ENCODE results near the gene POLN. TPM values are rescaled to one million over a fixed set of nuclear protein-coding genes. Genes with fewer than 3 reads are reported as not detected.
"Not testable (repeated sequence)": the region's sequence is repeated elsewhere in the genome, so short reads cannot be mapped to it uniquely, and the experiment has no call there.

POLN gene
- total and polyA plus RNA-seq, 2 donors, result 1.1 to 2.9 TPM

- no peak for DNase-seq (ENCODE audit: low read depth in 6 of 9, low spot score in 9 of 9)
- H3K27ac ChIP-seq (ENCODE audit: low read depth in 1 of 2, low read length in 1 of 2), result no peak overlapping the region
- H3K4me3 ChIP-seq (ENCODE audit: low read length in 2 of 2), result no peak overlapping the region
- 98% methylated on average over 30 of the region's 30 CpGs for WGBS
- no peaks in the 10 kb centered on the region for H3K36me3 ChIP-seq (ENCODE audit: control insufficient read depth in 2 of 2, insufficient read depth in 2 of 2, low read length in 1 of 2)
- H3K4me1 ChIP-seq (ENCODE audit: control insufficient read depth in 2 of 2, insufficient read depth in 2 of 2, low read length in 2 of 2), result peaks cover 14 to 30% of the 10 kb centered on the region in 2 donors
- H3K27me3 ChIP-seq (ENCODE audit: control insufficient read depth in 2 of 2, insufficient read depth in 1 of 2, low read length in 1 of 2), result no peaks in the 10 kb centered on the region
- peaks cover 0 to 3% of the 10 kb centered on the region in 2 donors for H3K9me3 ChIP-seq (ENCODE audit: control insufficient read depth in 2 of 2, insufficient read depth in 1 of 2, low read length in 1 of 2)
Observed at GRCh38 chr4:2276581-2277325, 34.8 kb upstream of the POLN start.

GRCh38 chr4:2275546-2276251 lies 33.8 kb upstream of the POLN start:
- Histone ChIP-seq H3K27ac (ENCODE audit: low read depth in 1 of 2, low read length in 1 of 2) (no peak overlapping the region), H3K36me3 (ENCODE audit: control insufficient read depth in 2 of 2, insufficient read depth in 2 of 2, low read length in 1 of 2) (no peaks in the 10 kb centered on the region), H3K4me3 (ENCODE audit: low read length in 2 of 2) (no peak overlapping the region), H3K27me3 (ENCODE audit: control insufficient read depth in 2 of 2, insufficient read depth in 1 of 2, low read length in 1 of 2) (no peaks in the 10 kb centered on the region), H3K4me1 (ENCODE audit: control insufficient read depth in 2 of 2, insufficient read depth in 2 of 2, low read length in 2 of 2) (peaks cover 3 to 19% of the 10 kb centered on the region in 2 donors), H3K9me3 (ENCODE audit: control insufficient read depth in 2 of 2, insufficient read depth in 1 of 2, low read length in 1 of 2) (no peaks in the 10 kb centered on the region)
- no peak for DNase-seq (ENCODE audit: low read depth in 6 of 9, low spot score in 9 of 9)
- 97% methylated on average over 44 of the region's 44 CpGs for WGBS

GRCh38 chr4:2275044-2275397 lies 33.1 kb upstream of the POLN start:
- WGBS, result 98% methylated on average over 10 of the region's 10 CpGs
- H3K36me3 ChIP-seq (ENCODE audit: control insufficient read depth in 2 of 2, insufficient read depth in 2 of 2, low read length in 1 of 2); H3K27ac ChIP-seq (ENCODE audit: low read depth in 1 of 2, low read length in 1 of 2); DNase-seq (ENCODE audit: low read depth in 6 of 9, low spot score in 9 of 9); H3K4me3 ChIP-seq (ENCODE audit: low read length in 2 of 2); H3K9me3 ChIP-seq (ENCODE audit: control insufficient read depth in 2 of 2, insufficient read depth in 1 of 2, low read length in 1 of 2); H3K27me3 ChIP-seq (ENCODE audit: control insufficient read depth in 2 of 2, insufficient read depth in 1 of 2, low read length in 1 of 2): not testable (repeated sequence)
- peaks cover 2 to 12% of the 10 kb centered on the region in 2 donors for H3K4me1 ChIP-seq (ENCODE audit: control insufficient read depth in 2 of 2, insufficient read depth in 2 of 2, low read length in 2 of 2)

GRCh38 chr4:2274320-2275043 lies 32.6 kb upstream of the POLN start:
- WGBS, result 96% methylated on average over 21 of the region's 21 CpGs
- no peak overlapping the region for H3K27ac ChIP-seq (ENCODE audit: low read depth in 1 of 2, low read length in 1 of 2)
- H3K4me3 ChIP-seq (ENCODE audit: low read length in 2 of 2), result no peak overlapping the region
- no peak for DNase-seq (ENCODE audit: low read depth in 6 of 9, low spot score in 9 of 9)
- no peaks in the 10 kb centered on the region for H3K9me3 ChIP-seq (ENCODE audit: control insufficient read depth in 2 of 2, insufficient read depth in 1 of 2, low read length in 1 of 2)
- no peaks in the 10 kb centered on the region for H3K36me3 ChIP-seq (ENCODE audit: control insufficient read depth in 2 of 2, insufficient read depth in 2 of 2, low read length in 1 of 2)
- H3K27me3 ChIP-seq (ENCODE audit: control insufficient read depth in 2 of 2, insufficient read depth in 1 of 2, low read length in 1 of 2), result no peaks in the 10 kb centered on the region
- peaks cover 0 to 12% of the 10 kb centered on the region in 2 donors for H3K4me1 ChIP-seq (ENCODE audit: control insufficient read depth in 2 of 2, insufficient read depth in 2 of 2, low read length in 2 of 2)

- DNase-seq (ENCODE audit: low read depth in 6 of 9, low spot score in 9 of 9), result no peak
- Histone ChIP-seq H3K4me1 (ENCODE audit: control insufficient read depth in 2 of 2, insufficient read depth in 2 of 2, low read length in 2 of 2) (peaks cover 0 to 12% of the 10 kb centered on the region in 2 donors), H3K27me3 (ENCODE audit: control insufficient read depth in 2 of 2, insufficient read depth in 1 of 2, low read length in 1 of 2) (peaks cover 0 to 3% of the 10 kb centered on the region in 2 donors), H3K9me3 (ENCODE audit: control insufficient read depth in 2 of 2, insufficient read depth in 1 of 2, low read length in 1 of 2) (no peaks in the 10 kb centered on the region), H3K4me3 (ENCODE audit: low read length in 2 of 2) (no peak overlapping the region), H3K27ac (ENCODE audit: low read depth in 1 of 2, low read length in 1 of 2) (no peak overlapping the region), H3K36me3 (ENCODE audit: control insufficient read depth in 2 of 2, insufficient read depth in 2 of 2, low read length in 1 of 2) (no peaks in the 10 kb centered on the region)
- WGBS, result 93% methylated on average over 24 of the region's 24 CpGs
Observed at GRCh38 chr4:2273657-2274319, 31.9 kb upstream of the POLN start.

- Histone ChIP-seq H3K27me3 (ENCODE audit: control insufficient read depth in 2 of 2, insufficient read depth in 1 of 2, low read length in 1 of 2) (peaks cover 0 to 3% of the 10 kb centered on the region in 2 donors), H3K4me3 (ENCODE audit: low read length in 2 of 2) (no peak overlapping the region), H3K4me1 (ENCODE audit: control insufficient read depth in 2 of 2, insufficient read depth in 2 of 2, low read length in 2 of 2) (peaks cover 0 to 12% of the 10 kb centered on the region in 2 donors), H3K36me3 (ENCODE audit: control insufficient read depth in 2 of 2, insufficient read depth in 2 of 2, low read length in 1 of 2) (no peaks in the 10 kb centered on the region), H3K9me3 (ENCODE audit: control insufficient read depth in 2 of 2, insufficient read depth in 1 of 2, low read length in 1 of 2) (no peaks in the 10 kb centered on the region), H3K27ac (ENCODE audit: low read depth in 1 of 2, low read length in 1 of 2) (no peak overlapping the region)
- no peak for DNase-seq (ENCODE audit: low read depth in 6 of 9, low spot score in 9 of 9)
- WGBS, result 85% methylated on average over 15 of the region's 15 CpGs
Observed at GRCh38 chr4:2273221-2273620, 31.3 kb upstream of the POLN start.

- DNase-seq (ENCODE audit: low read depth in 6 of 9, low spot score in 9 of 9), result no peak
- Histone ChIP-seq H3K36me3 (ENCODE audit: control insufficient read depth in 2 of 2, insufficient read depth in 2 of 2, low read length in 1 of 2) (no peaks in the 10 kb centered on the region), H3K9me3 (ENCODE audit: control insufficient read depth in 2 of 2, insufficient read depth in 1 of 2, low read length in 1 of 2) (no peaks in the 10 kb centered on the region), H3K27ac (ENCODE audit: low read depth in 1 of 2, low read length in 1 of 2) (no peak overlapping the region), H3K4me1 (ENCODE audit: control insufficient read depth in 2 of 2, insufficient read depth in 2 of 2, low read length in 2 of 2) (peaks cover 0 to 12% of the 10 kb centered on the region in 2 donors), H3K27me3 (ENCODE audit: control insufficient read depth in 2 of 2, insufficient read depth in 1 of 2, low read length in 1 of 2) (peaks cover 0 to 3% of the 10 kb centered on the region in 2 donors), H3K4me3 (ENCODE audit: low read length in 2 of 2) (no peak overlapping the region)
- 85% methylated on average over 6 of the region's 6 CpGs for WGBS
Observed at GRCh38 chr4:2272828-2273120, 30.9 kb upstream of the POLN start.

- WGBS, result 95% methylated on average over 25 of the region's 25 CpGs
- Histone ChIP-seq H3K27ac (ENCODE audit: low read depth in 1 of 2, low read length in 1 of 2) (no peak overlapping the region), H3K9me3 (ENCODE audit: control insufficient read depth in 2 of 2, insufficient read depth in 1 of 2, low read length in 1 of 2) (no peaks in the 10 kb centered on the region), H3K4me3 (ENCODE audit: low read length in 2 of 2) (no peak overlapping the region), H3K36me3 (ENCODE audit: control insufficient read depth in 2 of 2, insufficient read depth in 2 of 2, low read length in 1 of 2) (no peaks in the 10 kb centered on the region), H3K27me3 (ENCODE audit: control insufficient read depth in 2 of 2, insufficient read depth in 1 of 2, low read length in 1 of 2) (peaks cover 0 to 5% of the 10 kb centered on the region in 2 donors), H3K4me1 (ENCODE audit: control insufficient read depth in 2 of 2, insufficient read depth in 2 of 2, low read length in 2 of 2) (peaks cover 0 to 12% of the 10 kb centered on the region in 2 donors)
- no peak for DNase-seq (ENCODE audit: low read depth in 6 of 9, low spot score in 9 of 9)
Observed at GRCh38 chr4:2272026-2272827, 30.3 kb upstream of the POLN start.

Data from thymus (tissue), 11 donors.